ENCODE measurements around the gene TAP1. TPM values are rescaled to one million over a fixed set of nuclear protein-coding genes. Genes with fewer than 3 reads are reported as not detected.

TAP1 gene
- total and polyA plus RNA-seq, 2 of the 4 experiments (the other 2 are of a cell fraction), result 20.1 to 27.6 TPM

DNA sequence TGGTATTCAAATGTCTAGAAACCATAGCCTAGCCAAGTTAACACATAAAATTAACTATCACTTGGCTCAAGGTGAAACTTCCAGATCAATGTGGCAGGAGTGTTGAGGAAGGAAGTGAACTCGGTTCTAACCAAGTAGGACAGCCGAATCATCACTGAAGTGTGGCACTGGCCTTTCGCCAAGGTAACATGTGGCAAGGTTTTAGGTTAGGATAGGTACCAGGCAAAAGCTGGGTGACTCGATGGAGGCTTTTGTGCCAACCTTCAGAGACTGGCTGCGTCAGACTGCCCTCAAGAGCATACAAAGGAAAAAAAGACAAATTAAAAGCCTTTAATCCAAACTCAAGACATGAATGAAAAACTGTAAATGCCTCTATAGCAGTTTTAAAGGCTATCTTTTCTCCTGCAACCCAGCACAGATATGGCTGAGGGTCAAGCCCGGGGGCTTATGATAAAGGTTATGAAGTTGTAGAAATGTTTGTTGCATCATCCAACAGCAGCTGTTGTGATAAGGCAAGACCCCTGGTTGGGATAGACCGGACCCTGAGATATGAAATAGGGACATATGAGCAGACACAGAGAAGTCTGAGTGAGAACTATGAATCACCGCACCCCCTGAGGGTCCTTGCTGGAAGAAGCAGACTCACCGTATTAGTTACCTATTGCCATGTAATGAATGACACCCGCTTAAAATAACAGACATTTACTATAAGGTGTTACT lies 12.4 kb upstream of the TAP1 start:
- intact Hi-C loops (cut with micrococcal nuclease) (loop anchor here (5.0 to 10.0 kb wide), 3 partner anchors 161 to 434 kb away; partner anchors contain the start of gene HLA-DQB1), dilution Hi-C loops (cut with HindIII; ENCODE audit: low sequenced_read_pairs, unreplicated experiment) (no loop called here), in situ Hi-C loops (cut with MboI; ENCODE audit: low sequenced_read_pairs) (no loop called here)
- ChIA-PET CTCF (no interaction called here), POLR2A (ENCODE audit: unreplicated experiment) (no interaction called here)
- Histone ChIP-seq H3K27ac (ENCODE audit: insufficient read depth, low read length) (no peak overlapping the region), H3K36me3 (ENCODE audit: control insufficient read depth, insufficient read depth, low read length) (no peaks in the 10 kb centered on the region), H3K56ac (ENCODE audit: extremely low read depth, insufficient read depth, low read length) (no peak overlapping the region), H3K9ac (ENCODE audit: low read depth, low read length) (no peak overlapping the region), H4K20me1 (ENCODE audit: insufficient read depth, low read length) (no peaks in the 10 kb centered on the region), H3K4me1 (ENCODE audit: control insufficient read depth, insufficient read depth, low read length) (peaks cover 2% of the 10 kb centered on the region; the same call in 1 of the 2 replicates), H2AFZ (replicated peaks; ENCODE audit: low read length, poor library complexity) (no peak overlapping the region), H3K27me3 (ENCODE audit: control insufficient read depth, insufficient read depth, low read length) (peaks cover 19% of the 10 kb centered on the region), H2BK120ac (ENCODE audit: low read depth, low read length) (no peak overlapping the region), H3K4ac (ENCODE audit: low read depth, low read length) (no peak overlapping the region), H2BK5ac (ENCODE audit: low read depth, low read length, poor library complexity, severe bottlenecking) (no peak overlapping the region), H3K4me3 (ENCODE audit: insufficient read depth, low read depth, low read length) (no peak overlapping the region), H4K5ac (ENCODE audit: low read depth, low read length) (no peak overlapping the region), H3K79me1 (ENCODE audit: low read depth in 1 of 2, low read length in 2 of 2) (no peaks in the 10 kb centered on the region), H2BK20ac (ENCODE audit: low read depth, low read length) (no peak overlapping the region), H3K18ac (ENCODE audit: low read depth, low read length) (no peak overlapping the region), H2BK15ac (ENCODE audit: low read depth, low read length) (no peak overlapping the region), H3K9me1 (ENCODE audit: insufficient read depth, low read length) (no peaks in the 10 kb centered on the region), H3K14ac (replicated peaks; ENCODE audit: low read depth, low read length) (no peak overlapping the region), H3K9me3 (ENCODE audit: control insufficient read depth, insufficient read depth, low read length) (no peaks in the 10 kb centered on the region), H4K91ac (ENCODE audit: insufficient read depth, low read depth, low read length) (no peak overlapping the region), H3K4me2 (ENCODE audit: low read depth, low read length) (no peak overlapping the region), H2AK5ac (ENCODE audit: low read depth, low read length) (no peak overlapping the region), H3K23ac (ENCODE audit: low read depth, low read length) (peak overlapping the region; percentile 79), H4K8ac (ENCODE audit: low read depth in 2 of 2, low read length in 2 of 2) (no peak overlapping the region), H2AK9ac (replicated peaks; ENCODE audit: low read depth, low read length, poor library complexity) (no peak overlapping the region)
- ATAC-seq (ENCODE audit: low read depth), result no peak
- no TSS peak for BruUV-seq (replicated peaks)
- TF ChIP-seq SMC3 (IDR thresholded peaks at IDR 0.05; ENCODE audit: low read depth, low read length) (no peak), RFX5 (IDR thresholded peaks at IDR 0.05; ENCODE audit: low read depth, low read length) (no peak), RAD21 (IDR thresholded peaks at IDR 0.05; ENCODE audit: low read length) (no peak), NFE2L2 (IDR thresholded peaks at IDR 0.05; ENCODE audit: low read depth, low read length) (no peak), MXI1 (IDR thresholded peaks at IDR 0.05; ENCODE audit: borderline replicate concordance, low read depth, low read length) (no peak), CHD1 (IDR thresholded peaks at IDR 0.05; ENCODE audit: low read depth, low read length) (no peak), CEBPB (IDR thresholded peaks at IDR 0.05; ENCODE audit: low read depth, low read length) (no peak), BHLHE40 (IDR thresholded peaks at IDR 0.05; ENCODE audit: low read depth, low read length) (no peak), USF2 (IDR thresholded peaks at IDR 0.05; ENCODE audit: low read depth, low read length) (no peak), RCOR1 (IDR thresholded peaks at IDR 0.05; ENCODE audit: insufficient replicate concordance, low read length) (no peak), MAZ (IDR thresholded peaks at IDR 0.05; ENCODE audit: borderline replicate concordance, low read depth, low read length) (no peak), POLR2A (IDR thresholded peaks at IDR 0.05; ENCODE audit: low read depth, low read length) (no peak), FOS (IDR thresholded peaks at IDR 0.05; ENCODE audit: low read depth, low read length) (no peak), MAFK (IDR thresholded peaks at IDR 0.05; ENCODE audit: low read depth, low read length) (no peak)
- TF ChIP-seq, protein P1, sequence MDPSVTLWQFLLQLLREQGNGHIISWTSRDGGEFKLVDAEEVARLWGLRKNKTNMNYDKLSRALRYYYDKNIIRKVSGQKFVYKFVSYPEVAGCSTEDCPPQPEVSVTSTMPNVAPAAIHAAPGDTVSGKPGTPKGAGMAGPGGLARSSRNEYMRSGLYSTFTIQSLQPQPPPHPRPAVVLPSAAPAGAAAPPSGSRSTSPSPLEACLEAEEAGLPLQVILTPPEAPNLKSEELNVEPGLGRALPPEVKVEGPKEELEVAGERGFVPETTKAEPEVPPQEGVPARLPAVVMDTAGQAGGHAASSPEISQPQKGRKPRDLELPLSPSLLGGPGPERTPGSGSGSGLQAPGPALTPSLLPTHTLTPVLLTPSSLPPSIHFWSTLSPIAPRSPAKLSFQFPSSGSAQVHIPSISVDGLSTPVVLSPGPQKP (IDR thresholded peaks at IDR 0.05; ENCODE audit: borderline replicate concordance, low read depth, low read length), result no peak
- TF ChIP-seq, protein P2, sequence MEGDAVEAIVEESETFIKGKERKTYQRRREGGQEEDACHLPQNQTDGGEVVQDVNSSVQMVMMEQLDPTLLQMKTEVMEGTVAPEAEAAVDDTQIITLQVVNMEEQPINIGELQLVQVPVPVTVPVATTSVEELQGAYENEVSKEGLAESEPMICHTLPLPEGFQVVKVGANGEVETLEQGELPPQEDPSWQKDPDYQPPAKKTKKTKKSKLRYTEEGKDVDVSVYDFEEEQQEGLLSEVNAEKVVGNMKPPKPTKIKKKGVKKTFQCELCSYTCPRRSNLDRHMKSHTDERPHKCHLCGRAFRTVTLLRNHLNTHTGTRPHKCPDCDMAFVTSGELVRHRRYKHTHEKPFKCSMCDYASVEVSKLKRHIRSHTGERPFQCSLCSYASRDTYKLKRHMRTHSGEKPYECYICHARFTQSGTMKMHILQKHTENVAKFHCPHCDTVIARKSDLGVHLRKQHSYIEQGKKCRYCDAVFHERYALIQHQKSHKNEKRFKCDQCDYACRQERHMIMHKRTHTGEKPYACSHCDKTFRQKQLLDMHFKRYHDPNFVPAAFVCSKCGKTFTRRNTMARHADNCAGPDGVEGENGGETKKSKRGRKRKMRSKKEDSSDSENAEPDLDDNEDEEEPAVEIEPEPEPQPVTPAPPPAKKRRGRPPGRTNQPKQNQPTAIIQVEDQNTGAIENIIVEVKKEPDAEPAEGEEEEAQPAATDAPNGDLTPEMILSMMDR (conservative IDR thresholded peaks at IDR 0.05; ENCODE audit: low read depth, low read length), result no peak
- 80% methylated on average over 1 of the region's 10 CpGs; no CpG with 5 or more reads in 1 of the 2 experiments for WGBS, 2 experiments (ENCODE audit: extremely low coverage in 2 of 2, insufficient read length in 1 of 2)
- no peak for DNase-seq
